Ascending aorta (tissue), 2 donors: ENCODE results near the gene TULP3. TPM values are rescaled to one million over a fixed set of nuclear protein-coding genes. Genes with fewer than 3 reads are reported as not detected.

ENCODE experiments used
- DNase-seq, 2 donors: peaks; one replicate each; pipeline ENCODE4 v3.0.0-alpha.2; 2019; ENCODE audit warnings: low spot score in 2 of 2
- H3K27ac ChIP-seq, 2 donors: fragments of 200-600 bp; sonication (generic); one replicate each; pipeline ENCODE4 v1.5.1; 2016 to 2017; ENCODE audit warnings: mild to moderate bottlenecking in 1 of 2
- H3K27me3 ChIP-seq: fragments of 200-600 bp; sonication (generic); one replicate; pipeline ENCODE4 v1.5.1; 2017
- H3K36me3 ChIP-seq, 2 donors: fragments of 200-600 bp; sonication (generic); one replicate each; pipeline ENCODE4 v1.5.1; 2016
- H3K4me1 ChIP-seq, 2 donors: fragments of 200-600 bp; sonication (generic); one replicate each; pipeline ENCODE4 v1.5.1; 2016 to 2017; ENCODE audit warnings: mild to moderate bottlenecking in 1 of 2
- H3K4me3 ChIP-seq, 2 donors: fragments of 200-600 bp; sonication (generic); one replicate each; pipeline ENCODE4 v1.5.1; 2016 to 2017; ENCODE audit warnings: mild to moderate bottlenecking in 1 of 2
- H3K9me3 ChIP-seq, 2 donors: fragments of 200-600 bp; sonication (generic); one replicate each; pipeline ENCODE4 v1.5.1; 2016
- CTCF ChIP-seq, 3 experiments: fragments of 200-600 bp in 2 of 3; fragments of 450-650 bp in 1 of 3; sonication (generic) in 2 of 3; IDR thresholded peaks; one replicate each; pipeline ENCODE4 v1.5.1; 2016 to 2019; ENCODE audit warnings: antibody characterized with exemption in 3 of 3, mild to moderate bottlenecking in 1 of 3, moderate library complexity in 1 of 3
- intact Hi-C: fragments of 100-400 bp; cut with DNase I; formaldehyde crosslinking; loops from one replicate; pipeline ENCODE4 v1.15.1; 2023
- total RNA-seq: library from RNA; depleted of rRNA; stranded (reverse); fragments of >200 nt; gene quantifications from one replicate; pipeline ENCODE4 v1.1.0, GENCODE V29; 2016

TULP3 gene
- total RNA-seq = 24.8 TPM

GRCh38 chr12:2890388-2891239 is at the start of gene TULP3:
Gene TULP3 (plus strand): TSS chr12:2890891. CDS start chr12:2890948, 57 bp downstream.
- Histone ChIP-seq H3K9me3 (no peaks in the 10 kb centered on the region), H3K27me3 (no peaks in the 10 kb centered on the region), H3K27ac (peak within 1 kb of the TSS; percentile 94 to 97), H3K36me3 (no peaks in the 10 kb centered on the region), H3K4me3 (peak within 1 kb of the TSS; percentile 62 to 93), H3K4me1 (peaks cover 0 to 26% of the 10 kb centered on the region in 2 donors)
- peak; percentile 96 to 99 for DNase-seq
- TF ChIP-seq CTCF (IDR thresholded peaks at IDR 0.05) = no peak
- intact Hi-C loops = loop anchor here (1.0 to 10.0 kb wide), 5 partner anchors 13 to 1384 kb away; partner anchors contain the start of genes CCND2, FOXM1, ITFG2 and RHNO1

GRCh38 chr12:2841056-2841650 is 49.5 kb upstream of the TULP3 start:
- no peaks in the 10 kb centered on the region for H3K27me3 ChIP-seq
- H3K36me3 ChIP-seq = no peaks in the 10 kb centered on the region
- no peak for TF ChIP-seq CTCF (IDR thresholded peaks at IDR 0.05)
- intact Hi-C loops = no loop called here
- H3K4me3 ChIP-seq = no peak overlapping the region
- DNase-seq = no peak
- no peaks in the 10 kb centered on the region for H3K9me3 ChIP-seq
- H3K27ac ChIP-seq = no peak overlapping the region
- no peaks in the 10 kb centered on the region for H3K4me1 ChIP-seq

- H3K4me3 ChIP-seq = no peak overlapping the region
- H3K27ac ChIP-seq = peak overlapping the region; percentile 27 to 46
- no peaks in the 10 kb centered on the region for H3K27me3 ChIP-seq
- intact Hi-C loops = no loop called here
- H3K36me3 ChIP-seq = no peaks in the 10 kb centered on the region
- TF ChIP-seq CTCF (IDR thresholded peaks at IDR 0.05) = no peak
- no peaks in the 10 kb centered on the region for H3K4me1 ChIP-seq
- DNase-seq = no peak
- H3K9me3 ChIP-seq = no peaks in the 10 kb centered on the region
Observed at GRCh38 chr12:2842948-2843347, 47.7 kb upstream of the TULP3 start.

- Histone ChIP-seq H3K27ac (no peak overlapping the region), H3K9me3 (no peaks in the 10 kb centered on the region), H3K4me1 (no peaks in the 10 kb centered on the region), H3K4me3 (no peak overlapping the region), H3K27me3 (no peaks in the 10 kb centered on the region), H3K36me3 (no peaks in the 10 kb centered on the region)
- no peak for TF ChIP-seq CTCF (IDR thresholded peaks at IDR 0.05)
- no peak for DNase-seq
- intact Hi-C loops = no loop called here
Observed at GRCh38 chr12:2844786-2845185, 45.9 kb upstream of the TULP3 start.

- intact Hi-C loops = no loop called here
- H3K27me3 ChIP-seq = no peaks in the 10 kb centered on the region
- H3K4me3 ChIP-seq = no peak overlapping the region
- H3K27ac ChIP-seq = no peak overlapping the region
- H3K4me1 ChIP-seq = no peaks in the 10 kb centered on the region
- H3K9me3 ChIP-seq = no peaks in the 10 kb centered on the region
- TF ChIP-seq CTCF (IDR thresholded peaks at IDR 0.05) = no peak
- no peak for DNase-seq
- H3K36me3 ChIP-seq = no peaks in the 10 kb centered on the region
Observed at GRCh38 chr12:2845280-2845679, 45.4 kb upstream of the TULP3 start.
